Smooth muscle cell (in vitro differentiated cells): ENCODE results near the gene RXRA. TPM values are rescaled to one million over a fixed set of nuclear protein-coding genes. Genes with fewer than 3 reads are reported as not detected.

ENCODE experiments used
- DNase-seq: peaks from one replicate; lab custom pipeline; 2025; ENCODE audit not compliant: unreplicated experiment; lab: John Stamatoyannopoulos, UW
- H2AFZ ChIP-seq: fragments of 200-600 bp; sonication (generic); 2 replicates; pipeline ENCODE4 v1.6.0; 2016; ENCODE audit warnings: antibody characterized with exemption, low read depth, mild to moderate bottlenecking
- H3F3A ChIP-seq: fragments of 200-600 bp; sonication (generic); 2 replicates; pipeline ENCODE4 v1.6.0; 2017; ENCODE audit warnings: antibody characterized with exemption, low read depth
- H3K27ac ChIP-seq: fragments of 200-600 bp; sonication (generic); 2 replicates; pipeline ENCODE4 v1.5.1; 2016; ENCODE audit warnings: low read depth, mild to moderate bottlenecking
- H3K27me3 ChIP-seq: fragments of 200-600 bp; sonication (generic); 2 replicates; pipeline ENCODE4 v1.6.1; 2016; ENCODE audit warnings: low read depth, mild to moderate bottlenecking
- H3K36me3 ChIP-seq: fragments of 200-600 bp; sonication (generic); 2 replicates; pipeline ENCODE4 v1.5.1; 2016; ENCODE audit warnings: low read depth
- H3K4me1 ChIP-seq: fragments of 200-600 bp; sonication (generic); 2 replicates; pipeline ENCODE4 v1.5.1; 2016; ENCODE audit warnings: low read depth
- H3K4me2 ChIP-seq: fragments of 200-600 bp; sonication (generic); 2 replicates; pipeline ENCODE4 v1.6.0; 2016; ENCODE audit warnings: mild to moderate bottlenecking
- H3K4me3 ChIP-seq: fragments of 200-600 bp; sonication (generic); 2 replicates; pipeline ENCODE4 v1.5.1; 2016; ENCODE audit warnings: mild to moderate bottlenecking
- H3K79me2 ChIP-seq: fragments of 200-600 bp; sonication (generic); 2 replicates; pipeline ENCODE4 v1.6.0; 2016; ENCODE audit warnings: low read depth, mild to moderate bottlenecking
- H3K9ac ChIP-seq: fragments of 200-600 bp; sonication (generic); 2 replicates; pipeline ENCODE4 v1.6.0; 2016; ENCODE audit warnings: low read depth
- H3K9me3 ChIP-seq: fragments of 200-600 bp; sonication (generic); replicated peaks from 2 replicates; pipeline ENCODE4 v1.5.1; 2016; ENCODE audit warnings: low read depth
- H4K20me1 ChIP-seq: fragments of 200-600 bp; sonication (generic); 2 replicates; pipeline ENCODE4 v1.6.0; 2016; ENCODE audit warnings: low read depth
- CTCF ChIP-seq: fragments of 200-600 bp; sonication (generic); IDR thresholded peaks from 2 replicates; pipeline ENCODE4 v1.5.1; 2017; ENCODE audit warnings: borderline replicate concordance, mild to moderate bottlenecking, antibody characterized with exemption; ENCODE audit not compliant: insufficient read depth, poor library complexity, severe bottlenecking
- WGBS: methylation state at CpG from one replicate; pipeline ENCODE4 v1.1.7; 2016; ENCODE audit warnings: low lambda C conversion rate; 5-methylcytosine and 5-hydroxymethylcytosine counted together
- polyA plus RNA-seq: library from polyadenylated mRNA; unstranded; fragments of >200 nt; fragmentation: Nextera tagmentation; extraction: Ambion mirVana; gene quantifications from 2 replicates; pipeline ENCODE4 v1.2.1, GENCODE V29; 2016
- total RNA-seq: library from RNA; depleted of rRNA; stranded (reverse); fragments of >200 nt; gene quantifications from 2 replicates; pipeline ENCODE4 v1.2.3, GENCODE V29; 2014

RXRA gene
- total and polyA plus RNA-seq, 2 experiments from 2014 or later, result 8.9 to 23.1 TPM

GRCh38 chr9:134370638-134371037, 44.4 kb downstream of the RXRA start:
- no peak for TF ChIP-seq CTCF
- Histone ChIP-seq H4K20me1 (peaks cover 95% of the 10 kb centered on the region), H3K4me3 (no peak overlapping the region), H3K36me3 (no peaks in the 10 kb centered on the region), H3K27me3 (no peaks in the 10 kb centered on the region), H3K27ac (no peak overlapping the region), H2AFZ (no peak overlapping the region), H3K79me2 (peaks cover 75% of the 10 kb centered on the region), H3K9ac (no peak overlapping the region), H3K4me2 (no peak overlapping the region), H3K9me3 (no peaks in the 10 kb centered on the region), H3F3A (no peaks in the 10 kb centered on the region), H3K4me1 (peaks cover 12% of the 10 kb centered on the region)
- WGBS, result 97% methylated on average over 15 of the region's 16 CpGs
- DNase-seq, result no peak

GRCh38 chr9:134371731-134372130, 45.5 kb downstream of the RXRA start:
- 95% methylated on average over 16 of the region's 16 CpGs for WGBS
- Histone ChIP-seq H3K27ac (no peak overlapping the region), H3K36me3 (no peaks in the 10 kb centered on the region), H3K27me3 (no peaks in the 10 kb centered on the region), H3K9ac (no peak overlapping the region), H3K4me2 (no peak overlapping the region), H3F3A (no peaks in the 10 kb centered on the region), H3K4me3 (no peak overlapping the region), H3K79me2 (peaks cover 84% of the 10 kb centered on the region), H2AFZ (no peak overlapping the region), H4K20me1 (peaks cover 95% of the 10 kb centered on the region), H3K9me3 (no peaks in the 10 kb centered on the region), H3K4me1 (peaks cover 12% of the 10 kb centered on the region)
- no peak for DNase-seq
- no peak for TF ChIP-seq CTCF

- Histone ChIP-seq H3K36me3 (no peaks in the 10 kb centered on the region), H3K9me3 (no peaks in the 10 kb centered on the region), H3K27me3 (no peaks in the 10 kb centered on the region), H2AFZ (no peak overlapping the region), H3K79me2 (peaks cover 85% of the 10 kb centered on the region), H3K4me2 (no peak overlapping the region), H3K4me1 (peaks cover 5% of the 10 kb centered on the region), H3K9ac (no peak overlapping the region), H3K4me3 (no peak overlapping the region), H3F3A (no peaks in the 10 kb centered on the region), H4K20me1 (peaks cover 95% of the 10 kb centered on the region), H3K27ac (no peak overlapping the region)
- no peak for TF ChIP-seq CTCF
- no peak for DNase-seq
- WGBS, result 80% methylated on average over 15 of the region's 16 CpGs
Measured at GRCh38 chr9:134372581-134373267, 46.5 kb downstream of the RXRA start.

GRCh38 chr9:134373269-134373668, 47.0 kb downstream of the RXRA start:
- H3F3A ChIP-seq, result no peaks in the 10 kb centered on the region
- H3K27ac ChIP-seq, result no peak overlapping the region
- H3K4me1 ChIP-seq, result no peaks in the 10 kb centered on the region
- H4K20me1 ChIP-seq, result peaks cover 95% of the 10 kb centered on the region
- H3K9ac ChIP-seq, result no peak overlapping the region
- no peaks in the 10 kb centered on the region for H3K36me3 ChIP-seq
- H3K4me2 ChIP-seq, result no peak overlapping the region
- H3K27me3 ChIP-seq, result no peaks in the 10 kb centered on the region
- no peak overlapping the region for H2AFZ ChIP-seq
- no peak overlapping the region for H3K4me3 ChIP-seq
- WGBS, result 91% methylated on average over 10 of the region's 13 CpGs
- no peak for TF ChIP-seq CTCF
- no peaks in the 10 kb centered on the region for H3K9me3 ChIP-seq
- DNase-seq, result no peak
- peaks cover 85% of the 10 kb centered on the region for H3K79me2 ChIP-seq
